ENCODE data around the gene HIVEP3.

Gene HIVEP3

GRCh38 chr1:41621791-41622190 is 296.9 kb downstream of the HIVEP3 start:
- DNase-seq, result no peak

DNA sequence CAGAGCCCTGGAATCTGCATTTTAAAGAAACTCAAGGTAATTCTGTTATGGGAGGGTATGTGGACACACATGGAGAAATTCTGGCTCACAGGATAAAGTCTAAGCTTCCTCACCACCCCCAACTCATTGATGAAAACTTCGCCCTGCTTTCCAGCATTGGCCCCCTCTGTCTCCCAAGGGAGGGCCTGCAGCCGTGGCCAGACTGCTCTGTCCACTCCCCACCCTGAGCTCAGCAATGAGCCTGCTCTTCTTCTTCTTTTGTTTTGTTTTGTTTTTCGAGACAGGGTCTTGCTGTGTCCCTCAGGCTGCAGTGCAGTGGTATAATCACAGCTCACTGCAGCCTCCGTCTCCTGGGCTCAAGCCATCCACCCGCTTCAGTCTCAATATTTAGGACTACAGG is 297.5 kb downstream of the HIVEP3 start:
- no peak for DNase-seq

GRCh38 chr1:41620365-41621169 is 298.2 kb downstream of the HIVEP3 start:
- no peak for DNase-seq

GRCh38 chr1:41619511-41620364 is 299.0 kb downstream of the HIVEP3 start:
- DNase-seq, result no peak

- DNase-seq, result no peak
Observed at GRCh38 chr1:41618871-41619270, 299.9 kb downstream of the HIVEP3 start.

GRCh38 chr1:41618066-41618825 is 300.5 kb downstream of the HIVEP3 start:
- DNase-seq, result no peak

GRCh38 chr1:41617336-41617735 is 301.4 kb downstream of the HIVEP3 start:
- DNase-seq, result no peak

DNA sequence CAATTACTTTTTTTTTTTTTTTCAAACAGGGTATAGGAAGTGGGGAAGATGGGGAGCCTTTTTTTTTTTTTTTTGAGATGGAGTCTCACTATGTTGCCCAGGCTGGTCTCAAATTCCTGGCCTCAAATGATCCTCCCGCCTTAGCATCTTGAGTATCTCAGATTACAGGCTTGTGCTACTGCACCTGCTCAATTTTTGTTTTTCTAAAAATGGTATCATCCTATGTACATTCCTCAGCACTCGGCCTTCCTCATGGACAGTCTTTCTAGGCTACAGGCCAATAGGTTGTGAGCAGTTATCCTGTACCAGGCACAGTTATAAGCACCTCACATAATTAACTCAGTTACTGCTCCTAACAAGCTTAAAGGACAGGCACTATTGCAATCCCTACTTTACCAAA is 302.2 kb downstream of the HIVEP3 start:
- no peak for DNase-seq

GRCh38 chr1:41615981-41616380 is 302.7 kb downstream of the HIVEP3 start:
- DNase-seq, result no peak

GRCh38 chr1:41615316-41615715 is 303.4 kb downstream of the HIVEP3 start:
- no peak for DNase-seq

- DNase-seq, result no peak
Observed at GRCh38 chr1:41614818-41615217, 303.9 kb downstream of the HIVEP3 start.

DNA sequence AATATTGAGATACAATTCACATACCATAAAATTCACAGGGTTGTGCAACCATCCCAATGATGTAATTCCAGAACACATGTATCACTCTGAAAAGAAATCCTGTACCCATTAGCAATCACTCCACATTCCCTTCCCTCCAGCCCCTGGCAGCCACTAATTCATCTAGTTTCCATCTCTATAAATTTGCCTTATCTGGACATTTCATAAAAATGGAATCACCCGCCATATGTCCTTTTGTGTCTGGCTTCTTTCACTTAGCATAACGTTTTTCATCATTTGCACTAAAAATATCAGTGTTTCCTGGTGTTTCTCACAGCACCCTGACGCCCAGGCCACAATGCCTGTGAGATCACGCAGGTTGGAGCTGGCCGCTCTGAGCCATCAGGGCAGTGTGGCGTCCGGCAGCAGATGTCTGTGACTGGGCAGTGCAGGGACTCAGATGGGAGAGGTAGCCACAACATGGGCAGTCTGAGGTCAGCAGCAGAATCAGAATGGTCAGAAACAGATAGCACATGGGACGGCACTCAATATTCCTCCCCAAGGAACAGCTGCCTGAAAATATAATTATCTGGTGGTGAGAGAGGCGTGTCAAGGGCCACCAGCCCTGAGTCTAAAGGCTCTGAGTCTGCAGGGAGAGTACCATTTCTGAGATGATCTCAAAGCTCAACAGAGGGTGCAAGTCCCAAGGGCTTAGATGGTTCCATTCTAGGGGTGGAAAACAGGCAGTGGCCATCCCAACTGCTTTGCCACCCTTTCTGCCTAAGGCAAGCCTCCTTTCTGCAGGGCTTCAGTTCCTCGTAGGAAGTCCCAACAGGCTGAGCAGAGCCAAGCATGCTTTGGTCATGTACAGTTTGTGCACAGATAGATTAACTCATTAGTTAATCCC is 304.8 kb downstream of the HIVEP3 start:
- DNase-seq, result no peak

- DNase-seq, result no peak
Observed at GRCh38 chr1:41612953-41613352, 305.8 kb downstream of the HIVEP3 start.

GRCh38 chr1:41611932-41612450 is 306.7 kb downstream of the HIVEP3 start:
- no peak for DNase-seq

- no peak for DNase-seq
Observed at GRCh38 chr1:41611068-41611931, 307.4 kb downstream of the HIVEP3 start.

GRCh38 chr1:41610361-41610760 is 308.4 kb downstream of the HIVEP3 start:
- no peak for DNase-seq

GRCh38 chr1:41609166-41609883 is 309.4 kb downstream of the HIVEP3 start:
- DNase-seq, result no peak

DNA sequence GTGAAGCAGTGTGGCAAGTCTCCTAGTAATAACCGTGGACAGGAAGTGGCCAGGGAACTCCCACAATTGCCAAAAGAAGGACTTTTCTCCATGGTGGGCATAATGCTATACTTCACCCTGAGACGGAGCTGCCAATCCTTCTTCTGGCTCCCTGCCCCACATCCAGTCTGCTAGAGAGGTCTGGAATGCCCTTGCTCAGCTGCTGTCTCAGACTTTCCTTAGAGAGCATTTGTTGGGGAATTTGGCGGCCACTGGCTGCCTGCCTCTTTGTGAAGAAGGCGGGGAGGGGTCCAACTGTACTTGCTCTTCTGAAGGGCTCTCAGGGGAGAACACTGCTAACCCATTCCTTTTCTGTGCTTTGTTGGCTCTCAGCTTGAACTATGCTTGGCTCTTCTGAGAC is 310.5 kb downstream of the HIVEP3 start:
- DNase-seq, result no peak

DNA sequence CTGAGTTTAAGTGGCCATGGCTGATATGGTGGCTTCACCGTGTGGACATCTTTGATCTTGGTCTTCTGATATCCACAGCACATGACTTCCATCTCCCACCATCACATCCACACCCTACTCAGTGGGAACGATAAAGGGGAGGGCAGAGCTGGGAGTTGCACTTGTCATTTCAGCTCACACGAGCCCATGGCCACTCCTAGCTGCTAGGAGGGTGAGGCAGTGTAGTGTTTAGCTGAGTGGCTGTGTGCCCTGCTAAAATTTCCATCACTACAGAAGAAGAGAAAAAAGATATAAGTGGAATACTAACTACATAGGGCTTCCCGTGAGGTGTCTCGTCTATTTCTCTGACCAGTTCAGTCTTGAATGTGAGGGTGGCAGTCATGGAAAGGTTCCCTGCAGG is 310.9 kb downstream of the HIVEP3 start:
- no peak for DNase-seq

DNA sequence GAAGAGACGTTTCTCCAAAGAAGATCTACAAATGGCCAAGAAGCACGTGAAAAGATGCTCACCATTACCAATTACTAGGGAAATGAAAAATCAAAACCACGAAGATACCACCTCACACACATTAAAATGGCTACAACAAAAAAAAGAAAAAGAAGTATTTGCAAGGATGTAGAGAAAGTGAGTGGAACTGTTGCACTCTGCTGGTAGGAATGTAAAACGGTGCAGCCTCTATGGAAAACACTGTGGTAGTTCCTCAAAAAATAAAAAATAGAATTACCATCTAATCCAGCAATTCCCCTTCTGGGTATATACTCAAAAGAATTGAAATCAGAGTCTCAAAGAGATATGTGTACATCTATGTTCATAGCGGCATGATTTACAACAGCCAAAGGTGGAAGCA is 318.8 kb downstream of the HIVEP3 start:
- DNase-seq, result no peak
